ENCODE results near the gene ZSWIM8.
"Not testable (repeated sequence)": the region's sequence is repeated elsewhere in the genome, so short reads cannot be mapped to it uniquely, and the experiment has no call there.

DNA sequence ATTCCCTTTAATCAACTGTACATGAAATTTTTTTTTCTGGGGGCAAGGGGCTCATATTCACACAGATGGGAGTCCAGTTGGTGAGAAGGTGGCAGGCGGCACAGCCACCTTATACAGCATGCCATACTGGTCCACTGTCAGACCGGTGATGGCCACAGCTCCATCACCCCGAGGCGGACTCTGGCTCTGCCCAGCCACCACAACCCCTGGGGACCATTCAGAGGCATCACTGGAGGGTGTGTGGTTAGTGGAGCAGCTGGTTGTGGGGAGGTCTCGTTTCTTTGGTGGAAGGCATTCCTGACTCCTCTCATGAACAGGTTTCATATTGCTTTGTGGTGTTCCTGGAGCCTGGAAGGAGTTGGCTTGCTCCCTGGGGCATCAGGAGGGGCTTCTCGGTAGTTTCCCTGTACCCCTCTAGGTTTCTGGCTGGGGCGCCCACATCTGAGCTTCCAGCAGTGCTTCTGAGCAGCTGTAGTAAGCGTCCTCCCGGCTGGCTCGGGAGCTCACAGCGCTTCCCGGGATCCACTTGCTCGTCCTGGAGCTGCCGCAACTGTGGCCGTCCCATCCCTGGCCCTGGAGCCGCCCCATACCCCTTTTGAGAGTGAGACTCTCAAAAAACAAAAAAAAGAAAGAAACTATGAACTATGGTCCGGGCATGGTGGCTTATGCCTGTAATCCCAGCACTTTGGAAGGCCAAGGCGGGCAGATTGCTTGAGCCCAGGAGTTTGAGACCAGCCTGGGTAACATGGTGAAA is 44.7 kb upstream of the ZSWIM8 start:
- TF ChIP-seq, protein P1, sequence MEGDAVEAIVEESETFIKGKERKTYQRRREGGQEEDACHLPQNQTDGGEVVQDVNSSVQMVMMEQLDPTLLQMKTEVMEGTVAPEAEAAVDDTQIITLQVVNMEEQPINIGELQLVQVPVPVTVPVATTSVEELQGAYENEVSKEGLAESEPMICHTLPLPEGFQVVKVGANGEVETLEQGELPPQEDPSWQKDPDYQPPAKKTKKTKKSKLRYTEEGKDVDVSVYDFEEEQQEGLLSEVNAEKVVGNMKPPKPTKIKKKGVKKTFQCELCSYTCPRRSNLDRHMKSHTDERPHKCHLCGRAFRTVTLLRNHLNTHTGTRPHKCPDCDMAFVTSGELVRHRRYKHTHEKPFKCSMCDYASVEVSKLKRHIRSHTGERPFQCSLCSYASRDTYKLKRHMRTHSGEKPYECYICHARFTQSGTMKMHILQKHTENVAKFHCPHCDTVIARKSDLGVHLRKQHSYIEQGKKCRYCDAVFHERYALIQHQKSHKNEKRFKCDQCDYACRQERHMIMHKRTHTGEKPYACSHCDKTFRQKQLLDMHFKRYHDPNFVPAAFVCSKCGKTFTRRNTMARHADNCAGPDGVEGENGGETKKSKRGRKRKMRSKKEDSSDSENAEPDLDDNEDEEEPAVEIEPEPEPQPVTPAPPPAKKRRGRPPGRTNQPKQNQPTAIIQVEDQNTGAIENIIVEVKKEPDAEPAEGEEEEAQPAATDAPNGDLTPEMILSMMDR (IDR thresholded peaks at IDR 0.05): not testable (repeated sequence)
- not testable (repeated sequence) for TF ChIP-seq POLR2A (IDR thresholded peaks at IDR 0.05)
